Aorta (tissue), 5 donors: ENCODE measurements around the gene ICAM2. TPM values are rescaled to one million over a fixed set of nuclear protein-coding genes. Genes with fewer than 3 reads are reported as not detected.
A peak's percentile ranks its signal among the peaks of the same experiment; 100 is the strongest.

ENCODE experiments used
- ATAC-seq: fragments of 200-7000 bp; cut with Tn5 transposase; one replicate; pipeline ENCODE4 v1.9.1; 2022; ENCODE audit warnings: moderate library complexity; ENCODE audit not compliant: low FRiP score
- DNase-seq, 2 donors: peaks; one replicate each; pipeline ENCODE4 v3.0.0-alpha.2; 2020
- H3K27ac ChIP-seq, 2 donors: one replicate each; pipeline ENCODE4 v1.5.1; 2013; ENCODE audit warnings: low read length in 2 of 2, mild to moderate bottlenecking in 2 of 2, moderate library complexity in 2 of 2, control low read depth in 1 of 2, inconsistent platforms in 1 of 2, low read depth in 1 of 2
- H3K27me3 ChIP-seq, 2 donors: one replicate each; pipeline ENCODE4 v1.6.1; 2013; ENCODE audit warnings: control low read depth in 1 of 2, low read length in 1 of 2, mild to moderate bottlenecking in 1 of 2, moderate library complexity in 1 of 2; ENCODE audit not compliant: insufficient read depth in 2 of 2, control insufficient read depth in 1 of 2
- H3K36me3 ChIP-seq, 2 donors: one replicate each; pipeline ENCODE4 v1.6.1; 2013; ENCODE audit warnings: control low read depth in 1 of 2, low read length in 1 of 2, mild to moderate bottlenecking in 1 of 2; ENCODE audit not compliant: insufficient read depth in 2 of 2, control insufficient read depth in 1 of 2
- H3K4me1 ChIP-seq, 2 donors: one replicate each; pipeline ENCODE4 v1.6.1; 2013; ENCODE audit warnings: low read length in 2 of 2, control low read depth in 1 of 2, mild to moderate bottlenecking in 1 of 2, moderate library complexity in 1 of 2; ENCODE audit not compliant: insufficient read depth in 2 of 2, control insufficient read depth in 1 of 2
- H3K4me3 ChIP-seq, 2 donors: one replicate each; pipeline ENCODE4 v1.5.1; 2013; ENCODE audit warnings: low read length in 2 of 2, control low read depth in 1 of 2, mild to moderate bottlenecking in 1 of 2
- H3K9me3 ChIP-seq: one replicate; pipeline ENCODE4 v1.6.1; 2013; ENCODE audit warnings: mild to moderate bottlenecking, low read length; ENCODE audit not compliant: control insufficient read depth
- WGBS, 2 donors: extraction: QIAGEN DNeasy Blood & Tissue Kit; methylation state at CpG; one replicate each; pipeline ENCODE4 v1.1.7; 2013; 5-methylcytosine and 5-hydroxymethylcytosine counted together
- intact Hi-C, 2 donors: fragments of 100-400 bp; cut with DNase I; formaldehyde crosslinking; loops; one replicate each; pipeline versions ENCODE4 v1.14.2 to v1.15.0; 2022
- polyA plus RNA-seq, 2 donors: library from polyadenylated mRNA; stranded (reverse); fragments of 200-250 nt; gene quantifications; one replicate each; pipeline ENCODE4 v1.2.3, GENCODE V29; 2013
- total RNA-seq, 2 donors: library from RNA; stranded (reverse); fragmentation: NEBNext Ultra II Directional; extraction: Animal tissue kit (Norgen Biotek cat#: 25700); gene quantifications; one replicate each; pipeline ENCODE4 v1.2.1, GENCODE V29; 2021
- donor health status: healthy with polysubstance abuse.
- donor health status: Bipolar disorder and iron deficiency.
- donor health status: DM: no; HTN: no; CAD: no.
- donor health status: DM: no; HTN: no; CAD: no.
- donor health status: DM: yes; HTN: yes; CAD: no.

ICAM2 gene
- total and polyA plus RNA-seq, 4 donors = 3.9 to 36.0 (median 17.3) TPM

DNA sequence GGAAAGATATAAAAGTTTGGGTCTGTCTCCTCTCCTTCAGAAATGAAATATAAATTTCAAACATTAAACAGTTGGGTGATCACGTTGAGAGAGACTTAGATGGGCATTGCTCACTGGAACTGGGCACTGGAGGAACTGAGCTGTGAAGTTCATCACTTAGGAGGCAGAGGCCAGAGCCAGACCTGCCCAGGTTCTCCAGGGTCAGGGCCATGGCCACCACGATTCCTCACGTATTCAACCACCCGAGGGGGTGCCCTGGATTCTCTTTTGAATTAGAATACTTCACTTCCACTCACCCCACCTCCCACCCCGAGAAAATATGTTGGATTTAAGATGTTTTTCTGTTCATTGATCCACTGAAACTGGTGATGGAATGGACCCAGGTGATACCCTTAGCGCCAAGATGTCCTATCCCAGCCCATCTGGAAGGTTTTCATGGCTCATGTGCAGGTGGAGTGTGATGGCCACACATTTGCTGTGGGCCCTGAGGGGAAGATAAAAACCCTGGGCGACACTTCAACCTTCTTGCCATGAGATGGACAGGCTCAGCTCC is 16.1 kb downstream of the ICAM2 start:
- no peaks in the 10 kb centered on the region for H3K36me3 ChIP-seq
- intact Hi-C loops = no loop called here
- no peaks in the 10 kb centered on the region for H3K9me3 ChIP-seq
- DNase-seq = peak in 1 of 2 donors; percentile 30
- no peaks in the 10 kb centered on the region for H3K27me3 ChIP-seq
- no peak overlapping the region for H3K4me3 ChIP-seq
- WGBS, 2 donors = 91 to 94% methylated on average over 7 of the region's 7 CpGs
- no peaks in the 10 kb centered on the region for H3K4me1 ChIP-seq
- H3K27ac ChIP-seq = no peak overlapping the region
- ATAC-seq = no peak

GRCh38 chr17:64003526-64004121 is 16.8 kb downstream of the ICAM2 start:
- intact Hi-C loops = no loop called here
- Histone ChIP-seq H3K9me3 (no peaks in the 10 kb centered on the region), H3K4me1 (no peaks in the 10 kb centered on the region), H3K4me3 (no peak overlapping the region), H3K36me3 (no peaks in the 10 kb centered on the region), H3K27ac (no peak overlapping the region), H3K27me3 (no peaks in the 10 kb centered on the region)
- peak; percentile 35 to 69 for DNase-seq
- ATAC-seq = no peak
- WGBS, 2 donors = 82 to 88% methylated on average over 13 of the region's 13 CpGs

DNA sequence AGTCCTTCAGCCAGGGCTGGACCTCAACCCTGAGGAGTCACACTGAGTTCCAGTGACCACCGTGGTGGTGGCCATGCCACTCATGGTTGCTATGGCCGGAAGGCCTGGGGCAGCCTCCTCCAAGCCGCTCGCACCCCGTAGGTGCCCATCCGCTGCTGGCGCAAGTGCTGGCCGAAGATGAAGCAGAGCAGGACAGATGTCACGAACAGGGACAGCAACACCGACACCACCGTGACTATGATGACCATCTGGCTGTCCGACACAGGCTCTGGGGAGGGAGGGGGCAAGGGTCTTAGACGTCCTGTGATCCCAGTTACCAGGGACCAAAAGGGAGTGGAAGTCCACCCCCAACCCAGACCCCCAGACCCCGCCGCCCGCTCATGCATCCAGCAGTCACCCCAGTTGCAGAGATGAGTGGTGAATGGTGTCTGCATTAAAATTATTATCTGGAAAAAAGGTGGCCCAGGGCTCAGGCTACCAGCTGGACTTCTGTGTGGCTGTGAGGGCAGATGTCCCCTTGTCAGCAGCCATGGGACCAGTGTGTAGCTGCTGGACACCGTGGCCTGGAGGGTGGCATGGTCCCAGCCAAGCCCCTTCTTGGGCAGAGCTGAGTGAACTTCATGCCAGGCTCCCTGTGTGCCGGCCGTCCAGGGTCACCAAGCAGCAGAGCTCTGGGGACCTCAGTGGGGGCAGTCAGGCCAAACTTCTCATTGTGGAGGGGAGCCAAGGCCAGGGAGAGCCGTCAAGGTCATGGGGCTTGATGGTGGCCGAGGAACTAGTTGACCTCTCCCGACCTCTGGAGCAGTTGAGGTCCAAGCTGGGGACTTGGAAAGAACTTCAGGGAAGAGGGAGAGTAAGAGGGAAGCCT is 17.5 kb downstream of the ICAM2 start:
- Histone ChIP-seq H3K9me3 (no peaks in the 10 kb centered on the region), H3K27me3 (no peaks in the 10 kb centered on the region), H3K27ac (no peak overlapping the region), H3K36me3 (no peaks in the 10 kb centered on the region), H3K4me3 (no peak overlapping the region), H3K4me1 (no peaks in the 10 kb centered on the region)
- ATAC-seq (no peak), DNase-seq (peak; percentile 45 to 65)
- intact Hi-C loops = no loop called here
- 86 to 92% methylated on average over 22 of the region's 22 CpGs for WGBS, 2 donors

GRCh38 chr17:64001763-64002529 is 18.5 kb downstream of the ICAM2 start:
- Histone ChIP-seq H3K36me3 (no peaks in the 10 kb centered on the region), H3K27me3 (no peaks in the 10 kb centered on the region), H3K27ac (no peak overlapping the region), H3K4me3 (no peak overlapping the region), H3K4me1 (no peaks in the 10 kb centered on the region), H3K9me3 (no peaks in the 10 kb centered on the region)
- intact Hi-C loops = no loop called here
- ATAC-seq (peak; percentile 53), DNase-seq (peak; percentile 79 to 80)
- WGBS, 2 donors = 87 to 90% methylated on average over 14 of the region's 14 CpGs

- Histone ChIP-seq H3K9me3 (no peaks in the 10 kb centered on the region), H3K36me3 (no peaks in the 10 kb centered on the region), H3K27me3 (no peaks in the 10 kb centered on the region), H3K4me3 (no peak overlapping the region), H3K4me1 (no peaks in the 10 kb centered on the region), H3K27ac (no peak overlapping the region)
- DNase-seq = peak; percentile 37 to 57
- intact Hi-C loops = no loop called here
- no peak for ATAC-seq
- 90 to 96% methylated on average over 7 of the region's 7 CpGs for WGBS, 2 donors
Observed at GRCh38 chr17:64001091-64001579, 19.3 kb downstream of the ICAM2 start.

- DNase-seq = peak; percentile 32 to 55
- ATAC-seq = no peak
- Histone ChIP-seq H3K36me3 (no peaks in the 10 kb centered on the region), H3K4me1 (no peaks in the 10 kb centered on the region), H3K9me3 (no peaks in the 10 kb centered on the region), H3K27me3 (no peaks in the 10 kb centered on the region), H3K4me3 (no peak overlapping the region), H3K27ac (no peak overlapping the region)
- intact Hi-C loops = no loop called here
- 87 to 89% methylated on average over 24 to 25 of the region's 25 CpGs for WGBS, 2 donors
Observed at GRCh38 chr17:63999680-64000531, 20.5 kb downstream of the ICAM2 start.

- ATAC-seq = no peak
- Histone ChIP-seq H3K27me3 (no peaks in the 10 kb centered on the region), H3K36me3 (no peaks in the 10 kb centered on the region), H3K4me3 (peak overlapping the region in 1 of 2 donors; percentile 17), H3K4me1 (no peaks in the 10 kb centered on the region), H3K9me3 (no peaks in the 10 kb centered on the region), H3K27ac (no peak overlapping the region)
- WGBS, 2 donors = 33 to 34% methylated on average over 26 to 33 of the region's 33 CpGs
- intact Hi-C loops = no loop called here
- DNase-seq = peak; percentile 47 to 74
Observed at GRCh38 chr17:63998721-63999679, 21.4 kb downstream of the ICAM2 start.
